Keratinocyte (primary cell): Measurements from ENCODE around the gene PSMC1. TPM values are rescaled to one million over a fixed set of nuclear protein-coding genes. Genes with fewer than 3 reads are reported as not detected.

Experiments used
- DNase-seq: peaks from one replicate; pipeline ENCODE4 v3.0.0-alpha.2; 2011; ENCODE audit warnings: low read depth, missing footprints, low spot score
- FAIRE-seq: peaks from 2 replicates; lab custom pipeline; 2011; peaks lifted over from hg19 to GRCh38; lab: Jason Lieb, UNC
- H2AFZ ChIP-seq: 2 replicates; pipeline ENCODE4 v1.6.0; 2012; ENCODE audit warnings: low read length, control low read depth, inconsistent platforms; ENCODE audit not compliant: control insufficient read depth
- H3K27ac ChIP-seq: 2 replicates; pipeline ENCODE4 v1.5.1; 2011; ENCODE audit warnings: low read length; ENCODE audit not compliant: control insufficient read depth, insufficient read depth
- H3K27me3 ChIP-seq: 3 replicates; pipeline ENCODE4 v1.6.0; 2011; ENCODE audit warnings: low read length; ENCODE audit not compliant: control insufficient read depth, insufficient read depth; ENCODE audit errors: extremely low read depth
- H3K36me3 ChIP-seq, 2 experiments: 2 replicates in 1 of 2; 3 replicates in 1 of 2; pipeline ENCODE4 v1.5.1; 2011; ENCODE audit warnings: low read length in 2 of 2, mild to moderate bottlenecking in 1 of 2; ENCODE audit not compliant: control insufficient read depth in 2 of 2, insufficient read depth in 2 of 2; ENCODE audit errors: extremely low read depth in 1 of 2
- H3K4me1 ChIP-seq: 3 replicates; pipeline ENCODE4 v1.5.1; 2011; ENCODE audit warnings: low read length; ENCODE audit not compliant: control insufficient read depth, insufficient read depth; ENCODE audit errors: extremely low read depth
- H3K4me2 ChIP-seq: 3 replicates; pipeline ENCODE4 v1.6.0; 2011; ENCODE audit warnings: low read depth, low read length; ENCODE audit not compliant: control insufficient read depth, insufficient read depth; ENCODE audit errors: extremely low read depth
- H3K4me3 ChIP-seq, 3 experiments: fragments of 200-600 bp in 1 of 3; sonication (generic) in 1 of 3; 2 replicates in 2 of 3; 3 replicates in 1 of 3; pipeline ENCODE4 v1.5.1; 2011 to 2016; ENCODE audit warnings: low read length in 3 of 3, mild to moderate bottlenecking in 3 of 3, control low read depth in 2 of 3, inconsistent platforms in 1 of 3, low read depth in 1 of 3, mixed read lengths in 1 of 3, mixed run types in 1 of 3, moderate library complexity in 1 of 3; ENCODE audit not compliant: control insufficient read depth in 2 of 3, insufficient read depth in 2 of 3; ENCODE audit errors: extremely low read depth in 1 of 3
- H3K79me2 ChIP-seq: 2 replicates; pipeline ENCODE4 v1.6.0; 2012; ENCODE audit warnings: low read length; ENCODE audit not compliant: control insufficient read depth, insufficient read depth
- H3K9ac ChIP-seq: 3 replicates; pipeline ENCODE4 v1.6.0; 2011; ENCODE audit warnings: low read length; ENCODE audit not compliant: control insufficient read depth, insufficient read depth; ENCODE audit errors: extremely low read depth
- H3K9me1 ChIP-seq: 3 replicates; pipeline ENCODE4 v1.6.0; 2011; ENCODE audit warnings: low read length; ENCODE audit not compliant: control insufficient read depth, insufficient read depth; ENCODE audit errors: extremely low read depth
- H3K9me3 ChIP-seq: 2 replicates; pipeline ENCODE4 v1.5.1; 2012; ENCODE audit warnings: low read depth, low read length; ENCODE audit not compliant: control insufficient read depth
- H4K20me1 ChIP-seq: 3 replicates; pipeline ENCODE4 v1.6.0; 2011; ENCODE audit warnings: low read length; ENCODE audit not compliant: control insufficient read depth, insufficient read depth; ENCODE audit errors: extremely low read depth
- CTCF ChIP-seq, 3 experiments: IDR thresholded peaks in 1 of 3; conservative IDR thresholded peaks in 1 of 3; optimal IDR thresholded peaks in 1 of 3; 2 replicates in 2 of 3; 3 replicates in 1 of 3; pipeline versions ENCODE3 to v1.5.1; 2011; ENCODE audit warnings: low read length in 3 of 3, mild to moderate bottlenecking in 3 of 3, moderate library complexity in 2 of 3, control low read depth in 1 of 3, inconsistent platforms in 1 of 3; ENCODE audit not compliant: insufficient read depth in 2 of 3; ENCODE audit errors: extremely low read depth in 1 of 3
- EZH2 ChIP-seq: IDR thresholded peaks from one replicate; pipeline ENCODE4 v1.6.1; 2012; ENCODE audit warnings: inconsistent platforms, mild to moderate bottlenecking, low read length, moderate library complexity
- dilution Hi-C: fragments of 300-500 bp; cut with MboI; formaldehyde crosslinking; loops from one replicate; pipeline ENCODE4 v1.7.0; 2020; ENCODE audit warnings: low sequenced_read_pairs; ENCODE audit not compliant: extremely low pct_ligation_motif_present
- polyA plus RNA-seq, 5 experiments: library from polyadenylated mRNA; depleted of rRNA in 3 of 5; stranded (reverse) in 3 of 5; stranded (forward) in 1 of 5; unstranded in 1 of 5; fragments of >200 nt; gene quantifications; 1 replicate in 1 of 5; 2 replicates in 3 of 5; 3 replicates in 1 of 5; pipeline versions ENCODE4 v1.2.1 to v1.2.3, GENCODE V29; 2011 to 2012; ENCODE audit warnings: missing spikeins in 2 of 5, low read depth in 1 of 5, low replicate concordance in 1 of 5

Gene PSMC1
- polyA plus RNA-seq, 1 donor (not counting 4 experiments of a cell fraction or from before 2014, with no cell fraction given): 234 TPM

GRCh38 chr14:90304502-90304901, 48.1 kb downstream of the PSMC1 start:
- DNase-seq (no peak), FAIRE-seq (no peak)
- Histone ChIP-seq H4K20me1 (no peaks in the 10 kb centered on the region), H3K9ac (no peak overlapping the region), H3K4me3 (no peak overlapping the region), H3K36me3 (peaks cover 8 to 9% of the 10 kb centered on the region in 2 experiments), H3K27me3 (no peaks in the 10 kb centered on the region), H3K4me2 (no peak overlapping the region), H3K9me3 (no peaks in the 10 kb centered on the region), H3K4me1 (no peaks in the 10 kb centered on the region), H3K9me1 (no peaks in the 10 kb centered on the region), H3K79me2 (no peaks in the 10 kb centered on the region), H2AFZ (no peak overlapping the region), H3K27ac (no peak overlapping the region)
- TF ChIP-seq CTCF (optimal IDR thresholded peaks at IDR 0.05 in 1 of 3, IDR thresholded peaks at IDR 0.05 in 1 of 3, conservative IDR thresholded peaks at IDR 0.05 in 1 of 3; ENCODE audit: extremely low read depth in 1 of 3, insufficient read depth in 2 of 3, low read length in 3 of 3) (no peak), EZH2 (no peak)
- dilution Hi-C loops: no loop called here

GRCh38 chr14:90305176-90305601, 48.8 kb downstream of the PSMC1 start:
- no peaks in the 10 kb centered on the region for H3K79me2 ChIP-seq
- no peaks in the 10 kb centered on the region for H3K9me1 ChIP-seq
- no peaks in the 10 kb centered on the region for H3K4me1 ChIP-seq
- no peaks in the 10 kb centered on the region for H4K20me1 ChIP-seq
- H3K36me3 ChIP-seq: peaks cover 5 to 7% of the 10 kb centered on the region in 2 experiments
- no peaks in the 10 kb centered on the region for H3K27me3 ChIP-seq
- no peak for TF ChIP-seq EZH2
- no peak for TF ChIP-seq CTCF (optimal IDR thresholded peaks at IDR 0.05 in 1 of 3, IDR thresholded peaks at IDR 0.05 in 1 of 3, conservative IDR thresholded peaks at IDR 0.05 in 1 of 3; ENCODE audit: extremely low read depth in 1 of 3, insufficient read depth in 2 of 3, low read length in 3 of 3)
- DNase-seq: no peak
- no peak overlapping the region for H3K4me3 ChIP-seq
- H3K27ac ChIP-seq: no peak overlapping the region
- no peak overlapping the region for H3K9ac ChIP-seq
- no peak overlapping the region for H3K4me2 ChIP-seq
- H3K9me3 ChIP-seq: no peaks in the 10 kb centered on the region
- dilution Hi-C loops: no loop called here
- FAIRE-seq: no peak
- no peak overlapping the region for H2AFZ ChIP-seq
